K562 (cell line): Measurements from ENCODE around the gene BMPER. TPM values are rescaled to one million over a fixed set of nuclear protein-coding genes. Genes with fewer than 3 reads are reported as not detected.

Experiments
- ATAC-seq: fragments of 200-7000 bp; cut with Tn5 transposase; 3 replicates; pipeline ENCODE4 v1.9.1; 2020; ENCODE audit warnings: moderate library complexity
- BruUV-seq: library from RNA; stranded (reverse); fragments of 400-500 nt; replicated peaks from 2 replicates; lab custom pipeline; 2021; lab: Mats Ljungman, UMichigan
- CTCF ChIA-PET: fragments of 300-600 bp; formaldehyde crosslinking; extraction: SDS; loops from one replicate; lab custom pipeline; 2021; ENCODE audit warnings: low intra/inter-chr PET ratio; lab: Yijun Ruan, JAX
- POLR2A ChIA-PET: fragments of 300-600, 350-650 bp; sonication (Branson Sonifier 250); formaldehyde crosslinking; extraction: SDS; loops from one replicate; lab custom pipeline; 2021; ENCODE audit warnings: antibody characterized with exemption, inconsistent platforms; lab: Yijun Ruan, JAX
- DNase-seq, 4 experiments: peaks; one replicate each; pipeline versions ENCODE4 v3.0.0 to v3.0.0-alpha.2; 2011 to 2018; ENCODE audit warnings: low spot score in 3 of 4, mixed read lengths in 3 of 4; ENCODE audit errors: extremely low read depth in 1 of 4
- FAIRE-seq: peaks from 2 replicates; lab custom pipeline; 2011; peaks lifted over from hg19 to GRCh38; lab: Jason Lieb, UNC
- H2AFZ ChIP-seq: 2 replicates; pipeline ENCODE4 v1.6.0; 2011; ENCODE audit warnings: low read depth, low read length, control low read depth, inconsistent platforms
- H3K27ac ChIP-seq: fragments of 200-600 bp; 3 replicates; pipeline ENCODE4 v1.8.0; 2011; ENCODE audit warnings: low read depth, mild to moderate bottlenecking, control low read depth, inconsistent platforms, low read length, moderate library complexity, mixed read lengths; ENCODE audit errors: extremely low read depth
- H3K27me3 ChIP-seq, 2 experiments: fragments of 300-600 bp in 1 of 2; 2 replicates in 1 of 2; 3 replicates in 1 of 2; pipeline versions ENCODE4 v1.6.0 to v1.8.0; 2011; ENCODE audit warnings: inconsistent platforms in 2 of 2, low read length in 2 of 2, mild to moderate bottlenecking in 1 of 2, mixed read lengths in 1 of 2, moderate library complexity in 1 of 2; ENCODE audit not compliant: control insufficient read depth in 2 of 2, insufficient read depth in 2 of 2
- H3K36me3 ChIP-seq: fragments of 300-600 bp; 3 replicates; pipeline ENCODE4 v1.8.0; 2011; ENCODE audit warnings: mild to moderate bottlenecking, low read length, inconsistent platforms; ENCODE audit not compliant: control insufficient read depth, insufficient read depth
- H3K4me1 ChIP-seq, 2 experiments: fragments of 200-600 bp in 1 of 2; replicated peaks in 1 of 2; 2 replicates in 1 of 2; 3 replicates in 1 of 2; pipeline versions ENCODE4 v1.5.1 to v1.8.0; 2011; ENCODE audit warnings: inconsistent platforms in 2 of 2, low read length in 2 of 2, mild to moderate bottlenecking in 1 of 2, mixed read lengths in 1 of 2, moderate library complexity in 1 of 2; ENCODE audit not compliant: control insufficient read depth in 2 of 2, insufficient read depth in 2 of 2
- H3K4me2 ChIP-seq: 2 replicates; pipeline ENCODE4 v1.6.1; 2011; ENCODE audit warnings: low read length, control low read depth, inconsistent platforms, mixed read lengths; ENCODE audit not compliant: insufficient read depth
- H3K4me3 ChIP-seq: fragments of 200-600 bp; sonication (generic), shearing (Covaris generic); 2 replicates; pipeline ENCODE4 v1.5.1; 2016; ENCODE audit warnings: control low read depth, inconsistent platforms
- H3K79me2 ChIP-seq: fragments of 200-600 bp; 3 replicates; pipeline ENCODE4 v1.8.0; 2011; ENCODE audit warnings: low read length, inconsistent platforms; ENCODE audit not compliant: control insufficient read depth, insufficient read depth
- H3K9ac ChIP-seq, 2 experiments: 2 replicates each; pipeline versions ENCODE4 v1.6.0 to v1.6.1; 2011; ENCODE audit warnings: low read depth in 2 of 2, low read length in 2 of 2, control low read depth in 1 of 2, inconsistent platforms in 1 of 2, mild to moderate bottlenecking in 1 of 2, mixed read lengths in 1 of 2; ENCODE audit not compliant: insufficient read depth in 1 of 2
- H3K9me1 ChIP-seq: one replicate; pipeline ENCODE4 v1.6.0; 2011; ENCODE audit warnings: inconsistent platforms, mild to moderate bottlenecking, low read length, moderate library complexity; ENCODE audit not compliant: control insufficient read depth, insufficient read depth
- H3K9me3 ChIP-seq: replicated peaks from 2 replicates; pipeline ENCODE4 v1.5.1; 2011; ENCODE audit warnings: low read depth, low read length, inconsistent platforms; ENCODE audit not compliant: control insufficient read depth, insufficient read depth
- H4K20me1 ChIP-seq: replicated peaks from 2 replicates; pipeline ENCODE4 v1.6.1; 2011; ENCODE audit warnings: low read length, inconsistent platforms, mixed read lengths; ENCODE audit not compliant: control insufficient read depth, insufficient read depth
- ELF1 ChIP-seq: fragments of 200-800 bp; sonication (Bioruptor generic); IDR thresholded peaks from 2 replicates; pipeline ENCODE4 v1.6.1; 2016; ENCODE audit warnings: missing genetic modification characterization, missing compliant biosample characterization
- HNRNPLL ChIP-seq: fragments of 200-400 bp; formaldehyde crosslinking; IDR thresholded peaks from 2 replicates; pipeline ENCODE4 v1.6.1; 2017; ENCODE audit warnings: low read length, low read depth, mild to moderate bottlenecking; ENCODE audit not compliant: poor library complexity, severe bottlenecking
- ILK ChIP-seq: fragments of 450-650 bp; IDR thresholded peaks from 2 replicates; pipeline ENCODE4 v1.6.1; 2016; ENCODE audit warnings: missing genetic modification characterization, low read depth, mild to moderate bottlenecking, missing compliant biosample characterization, moderate library complexity, borderline replicate concordance
- KAT7 ChIP-seq: sonication (generic); formaldehyde crosslinking; IDR thresholded peaks from 2 replicates; pipeline ENCODE4 v1.8.0; 2022; ENCODE audit warnings: missing genetic modification reagents, mild to moderate bottlenecking, borderline replicate concordance
- NCOA4 ChIP-seq: fragments of 450-650 bp; IDR thresholded peaks from 2 replicates; pipeline ENCODE4 v1.6.1; 2018; ENCODE audit warnings: mild to moderate bottlenecking; ENCODE audit not compliant: partially characterized antibody
- POLR2AphosphoS2 ChIP-seq: IDR thresholded peaks from 2 replicates; pipeline ENCODE4 v1.6.1; 2012; ENCODE audit warnings: low read length, improper control_type of control experiment
- RBM14 ChIP-seq: fragments of 200-400 bp; formaldehyde crosslinking; IDR thresholded peaks from 2 replicates; pipeline ENCODE4 v1.6.1; 2018; ENCODE audit warnings: low read depth, mild to moderate bottlenecking, low read length, moderate library complexity, borderline replicate concordance; ENCODE audit not compliant: insufficient read depth
- WGBS: fragments of 100-300 bp; shearing (Covaris generic); methylation state at CpG from one replicate; pipeline ENCODE4 v1.1.6; 2016; ENCODE audit warnings: low coverage, mixed read lengths; ENCODE audit not compliant: insufficient coverage; ENCODE audit errors: missing lambda C conversion rate; 5-methylcytosine and 5-hydroxymethylcytosine counted together
- in situ Hi-C: fragments of 300-500 bp; cut with MboI; formaldehyde crosslinking; loops from 4 replicates; pipeline ENCODE4 v1.15.0; 2018; ENCODE audit warnings: inconsistent platforms, mixed read lengths
- intact Hi-C: fragments of 100-400 bp; cut with micrococcal nuclease; formaldehyde crosslinking; loops from 2 replicates; pipeline ENCODE4 v1.14.2; 2022
- polyA plus RNA-seq, 8 experiments: library from polyadenylated mRNA; depleted of rRNA in 4 of 8; stranded (reverse) in 5 of 8; unstranded in 3 of 8; fragments of >200 nt; fragmentation: Nextera tagmentation in 2 of 8; fragmentation: Illumina TruSeq in 1 of 8; extraction: Ambion mirVana in 2 of 8; extraction: Trizol in 1 of 8; gene quantifications; 2 replicates each; pipeline versions ENCODE4 v1.2.1 to v1.2.3, GENCODE V29; 2011 to 2014; ENCODE audit warnings: inconsistent platforms in 1 of 8, missing spikeins in 1 of 8
- total RNA-seq, 7 experiments: library from RNA; depleted of rRNA in 6 of 7; stranded (reverse); fragments of >200 nt in 6 of 7; fragmentation: Illumina TruSeq in 2 of 7; extraction: Trizol in 2 of 7; gene quantifications; 2 replicates each; pipeline versions ENCODE4 v1.2.1 to v1.2.3, GENCODE V29; 2011 to 2021; ENCODE audit warnings: low replicate concordance in 1 of 7
- TF ChIP-seq, protein P1 (sequence below): sonication (generic); formaldehyde crosslinking; IDR thresholded peaks from 2 replicates; pipeline ENCODE4 v1.8.0; 2023; ENCODE audit warnings: mild to moderate bottlenecking, missing genetic modification reagents
- TF ChIP-seq, protein P2 (sequence below), 2 experiments: fragments of 450-650 bp in 1 of 2; sonication (generic) in 1 of 2; formaldehyde crosslinking in 1 of 2; IDR thresholded peaks in 1 of 2; conservative IDR thresholded peaks in 1 of 2; 2 replicates each; pipeline versions ENCODE4 v1.6.1 to v1.8.1; 2016 to 2023; ENCODE audit warnings: mild to moderate bottlenecking in 2 of 2, moderate library complexity in 2 of 2, inconsistent platforms in 1 of 2, missing genetic modification reagents in 1 of 2
- TF ChIP-seq, protein P3 (sequence below): fragments of 250-450 bp; sonication (Bioruptor Pico); IDR thresholded peaks from 2 replicates; pipeline ENCODE4 v1.9.0; 2021; ENCODE audit warnings: mild to moderate bottlenecking
- TF ChIP-seq, protein P4 (sequence below): fragments of 250-450 bp; sonication (Bioruptor Pico); IDR thresholded peaks from 2 replicates; pipeline ENCODE4 v1.5.0; 2021

Gene BMPER
- total and polyA plus RNA-seq, 9 of the 15 experiments (the other 6 are each of a cell fraction or from before 2014, with no cell fraction given): not detected

DNA sequence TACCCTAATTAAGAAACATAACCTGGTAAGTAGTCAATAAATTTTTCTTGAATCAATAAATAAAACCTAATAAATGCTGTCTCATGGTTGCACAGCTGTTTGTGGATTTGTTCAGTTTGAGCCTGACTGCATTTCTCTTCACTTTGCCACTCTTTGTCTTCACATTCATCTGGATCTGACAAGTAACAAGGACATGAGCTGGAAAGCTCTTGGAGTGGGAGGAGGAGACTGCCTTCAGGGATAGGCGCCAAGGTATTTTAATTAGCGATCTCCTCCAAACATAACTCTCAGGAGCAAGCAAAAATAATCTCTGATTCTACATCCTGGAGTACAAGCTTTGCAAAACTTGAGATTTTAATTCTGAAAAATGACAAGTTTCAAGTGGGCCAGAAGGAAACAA lies 251.0 kb downstream of the BMPER start:
- Histone ChIP-seq H3K4me1 (no peaks in the 10 kb centered on the region), H3K4me2 (no peak overlapping the region), H3K9ac (no peak overlapping the region), H4K20me1 (no peaks in the 10 kb centered on the region), H3K27me3 (no peaks in the 10 kb centered on the region)
- CTCF ChIA-PET: no interaction called here
- POLR2A ChIA-PET: no interaction called here
- 0% methylated on average over 2 of the region's 2 CpGs for WGBS
- in situ Hi-C loops (no loop called here), intact Hi-C loops (no loop called here)
- TF ChIP-seq NCOA4 (no peak), POLR2AphosphoS2 (no peak), HNRNPLL (no peak), RBM14 (no peak), ILK (no peak), ELF1 (tag) (no peak), KAT7 (CRISPR knock-in tag) (no peak)
- TF ChIP-seq, protein P1, sequence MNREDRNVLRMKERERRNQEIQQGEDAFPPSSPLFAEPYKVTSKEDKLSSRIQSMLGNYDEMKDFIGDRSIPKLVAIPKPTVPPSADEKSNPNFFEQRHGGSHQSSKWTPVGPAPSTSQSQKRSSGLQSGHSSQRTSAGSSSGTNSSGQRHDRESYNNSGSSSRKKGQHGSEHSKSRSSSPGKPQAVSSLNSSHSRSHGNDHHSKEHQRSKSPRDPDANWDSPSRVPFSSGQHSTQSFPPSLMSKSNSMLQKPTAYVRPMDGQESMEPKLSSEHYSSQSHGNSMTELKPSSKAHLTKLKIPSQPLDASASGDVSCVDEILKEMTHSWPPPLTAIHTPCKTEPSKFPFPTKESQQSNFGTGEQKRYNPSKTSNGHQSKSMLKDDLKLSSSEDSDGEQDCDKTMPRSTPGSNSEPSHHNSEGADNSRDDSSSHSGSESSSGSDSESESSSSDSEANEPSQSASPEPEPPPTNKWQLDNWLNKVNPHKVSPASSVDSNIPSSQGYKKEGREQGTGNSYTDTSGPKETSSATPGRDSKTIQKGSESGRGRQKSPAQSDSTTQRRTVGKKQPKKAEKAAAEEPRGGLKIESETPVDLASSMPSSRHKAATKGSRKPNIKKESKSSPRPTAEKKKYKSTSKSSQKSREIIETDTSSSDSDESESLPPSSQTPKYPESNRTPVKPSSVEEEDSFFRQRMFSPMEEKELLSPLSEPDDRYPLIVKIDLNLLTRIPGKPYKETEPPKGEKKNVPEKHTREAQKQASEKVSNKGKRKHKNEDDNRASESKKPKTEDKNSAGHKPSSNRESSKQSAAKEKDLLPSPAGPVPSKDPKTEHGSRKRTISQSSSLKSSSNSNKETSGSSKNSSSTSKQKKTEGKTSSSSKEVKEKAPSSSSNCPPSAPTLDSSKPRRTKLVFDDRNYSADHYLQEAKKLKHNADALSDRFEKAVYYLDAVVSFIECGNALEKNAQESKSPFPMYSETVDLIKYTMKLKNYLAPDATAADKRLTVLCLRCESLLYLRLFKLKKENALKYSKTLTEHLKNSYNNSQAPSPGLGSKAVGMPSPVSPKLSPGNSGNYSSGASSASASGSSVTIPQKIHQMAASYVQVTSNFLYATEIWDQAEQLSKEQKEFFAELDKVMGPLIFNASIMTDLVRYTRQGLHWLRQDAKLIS (CRISPR knock-in tag): no peak
- TF ChIP-seq, protein P2, sequence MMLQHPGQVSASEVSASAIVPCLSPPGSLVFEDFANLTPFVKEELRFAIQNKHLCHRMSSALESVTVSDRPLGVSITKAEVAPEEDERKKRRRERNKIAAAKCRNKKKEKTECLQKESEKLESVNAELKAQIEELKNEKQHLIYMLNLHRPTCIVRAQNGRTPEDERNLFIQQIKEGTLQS (IDR thresholded peaks at IDR 0.05): no peak
- TF ChIP-seq, protein P2 (CRISPR knock-in tag; conservative IDR thresholded peaks at IDR 0.05): no peak
- TF ChIP-seq, protein P3, sequence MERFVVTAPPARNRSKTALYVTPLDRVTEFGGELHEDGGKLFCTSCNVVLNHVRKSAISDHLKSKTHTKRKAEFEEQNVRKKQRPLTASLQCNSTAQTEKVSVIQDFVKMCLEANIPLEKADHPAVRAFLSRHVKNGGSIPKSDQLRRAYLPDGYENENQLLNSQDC: no peak
- TF ChIP-seq, protein P4, sequence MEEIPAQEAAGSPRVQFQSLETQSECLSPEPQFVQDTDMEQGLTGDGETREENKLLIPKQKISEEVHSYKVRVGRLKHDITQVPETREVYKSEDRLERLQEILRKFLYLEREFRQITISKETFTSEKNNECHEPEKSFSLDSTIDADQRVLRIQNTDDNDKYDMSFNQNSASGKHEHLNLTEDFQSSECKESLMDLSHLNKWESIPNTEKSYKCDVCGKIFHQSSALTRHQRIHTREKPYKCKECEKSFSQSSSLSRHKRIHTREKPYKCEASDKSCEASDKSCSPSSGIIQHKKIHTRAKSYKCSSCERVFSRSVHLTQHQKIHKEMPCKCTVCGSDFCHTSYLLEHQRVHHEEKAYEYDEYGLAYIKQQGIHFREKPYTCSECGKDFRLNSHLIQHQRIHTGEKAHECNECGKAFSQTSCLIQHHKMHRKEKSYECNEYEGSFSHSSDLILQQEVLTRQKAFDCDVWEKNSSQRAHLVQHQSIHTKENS (CRISPR knock-in tag): no peak
- TF ChIP-seq, all 486 proteins: peak for 0
- no TSS peak for BruUV-seq
- 0 out of 2 replicates have a peak, but pooled peaks cover 2% of the 10 kb centered on the region for H3K9me3 ChIP-seq
- H3K36me3 ChIP-seq: no peaks in the 10 kb centered on the region
- H3K9me1 ChIP-seq: no peaks in the 10 kb centered on the region
- no peak overlapping the region for H2AFZ ChIP-seq
- no peak for FAIRE-seq
- no peak overlapping the region for H3K27ac ChIP-seq
- no peak for ATAC-seq
- no peak for DNase-seq
- H3K79me2 ChIP-seq: no peaks in the 10 kb centered on the region
- no peak overlapping the region for H3K4me3 ChIP-seq
